ENCODE results near the gene ZCWPW1.

- TF ChIP-seq CTCF (conservative IDR thresholded peaks at IDR 0.05 in 1 of 2, IDR thresholded peaks at IDR 0.05 in 1 of 2; ENCODE audit: extremely low read depth in 1 of 2, insufficient read depth in 1 of 2, low read depth in 1 of 2, low read length in 2 of 2) = no peak
- no peak for TF ChIP-seq EZH2 (IDR thresholded peaks at IDR 0.05; ENCODE audit: borderline replicate concordance, low read length)
Observed at GRCh38 chr7:100400656-100401055, 27.8 kb downstream of the ZCWPW1 start.
